Coronary artery (tissue), 2 donors: ENCODE measurements around the gene SYNE1.

Experiments used
- DNase-seq: peaks from one replicate; pipeline ENCODE4 v3.0.0-alpha.2; 2017; ENCODE audit warnings: low spot score
- H3K27ac ChIP-seq, 2 donors: fragments of 200-600 bp; sonication (generic); one replicate each; pipeline ENCODE4 v1.5.1; 2016 to 2019
- H3K4me3 ChIP-seq: fragments of 200-600 bp; sonication (generic); 2 replicates; pipeline ENCODE4 v1.5.1; 2016; ENCODE audit warnings: mild to moderate bottlenecking, moderate library complexity
- TF ChIP-seq, protein P1 (sequence below): fragments of 200-600 bp; sonication (generic); IDR thresholded peaks from one replicate; pipeline ENCODE4 v1.5.1; 2019; ENCODE audit warnings: antibody characterized with exemption

Gene SYNE1

DNA sequence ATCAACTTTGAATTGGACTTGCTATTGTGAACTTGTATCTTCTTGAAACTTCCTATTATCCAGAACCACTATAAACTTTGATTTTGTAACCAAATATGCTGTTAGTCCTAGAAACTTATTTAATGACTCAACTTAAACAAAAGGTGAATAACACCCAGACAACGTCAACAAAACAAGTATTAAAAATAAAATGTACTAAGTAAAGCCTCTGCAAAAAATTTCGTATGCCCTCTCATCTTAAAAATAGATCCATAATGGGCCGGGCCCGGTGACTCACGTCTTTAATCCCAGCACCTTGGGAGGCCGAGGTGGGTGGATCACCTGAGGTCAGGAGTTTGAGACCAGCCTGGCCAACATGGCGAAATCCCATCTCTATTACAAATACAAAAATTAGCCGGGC lies 428.0 kb downstream of the SYNE1 start:
- Histone ChIP-seq H3K27ac (no peak overlapping the region), H3K4me3 (no peak overlapping the region)
- TF ChIP-seq, protein P1, sequence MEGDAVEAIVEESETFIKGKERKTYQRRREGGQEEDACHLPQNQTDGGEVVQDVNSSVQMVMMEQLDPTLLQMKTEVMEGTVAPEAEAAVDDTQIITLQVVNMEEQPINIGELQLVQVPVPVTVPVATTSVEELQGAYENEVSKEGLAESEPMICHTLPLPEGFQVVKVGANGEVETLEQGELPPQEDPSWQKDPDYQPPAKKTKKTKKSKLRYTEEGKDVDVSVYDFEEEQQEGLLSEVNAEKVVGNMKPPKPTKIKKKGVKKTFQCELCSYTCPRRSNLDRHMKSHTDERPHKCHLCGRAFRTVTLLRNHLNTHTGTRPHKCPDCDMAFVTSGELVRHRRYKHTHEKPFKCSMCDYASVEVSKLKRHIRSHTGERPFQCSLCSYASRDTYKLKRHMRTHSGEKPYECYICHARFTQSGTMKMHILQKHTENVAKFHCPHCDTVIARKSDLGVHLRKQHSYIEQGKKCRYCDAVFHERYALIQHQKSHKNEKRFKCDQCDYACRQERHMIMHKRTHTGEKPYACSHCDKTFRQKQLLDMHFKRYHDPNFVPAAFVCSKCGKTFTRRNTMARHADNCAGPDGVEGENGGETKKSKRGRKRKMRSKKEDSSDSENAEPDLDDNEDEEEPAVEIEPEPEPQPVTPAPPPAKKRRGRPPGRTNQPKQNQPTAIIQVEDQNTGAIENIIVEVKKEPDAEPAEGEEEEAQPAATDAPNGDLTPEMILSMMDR, result no peak
- no peak for DNase-seq

DNA sequence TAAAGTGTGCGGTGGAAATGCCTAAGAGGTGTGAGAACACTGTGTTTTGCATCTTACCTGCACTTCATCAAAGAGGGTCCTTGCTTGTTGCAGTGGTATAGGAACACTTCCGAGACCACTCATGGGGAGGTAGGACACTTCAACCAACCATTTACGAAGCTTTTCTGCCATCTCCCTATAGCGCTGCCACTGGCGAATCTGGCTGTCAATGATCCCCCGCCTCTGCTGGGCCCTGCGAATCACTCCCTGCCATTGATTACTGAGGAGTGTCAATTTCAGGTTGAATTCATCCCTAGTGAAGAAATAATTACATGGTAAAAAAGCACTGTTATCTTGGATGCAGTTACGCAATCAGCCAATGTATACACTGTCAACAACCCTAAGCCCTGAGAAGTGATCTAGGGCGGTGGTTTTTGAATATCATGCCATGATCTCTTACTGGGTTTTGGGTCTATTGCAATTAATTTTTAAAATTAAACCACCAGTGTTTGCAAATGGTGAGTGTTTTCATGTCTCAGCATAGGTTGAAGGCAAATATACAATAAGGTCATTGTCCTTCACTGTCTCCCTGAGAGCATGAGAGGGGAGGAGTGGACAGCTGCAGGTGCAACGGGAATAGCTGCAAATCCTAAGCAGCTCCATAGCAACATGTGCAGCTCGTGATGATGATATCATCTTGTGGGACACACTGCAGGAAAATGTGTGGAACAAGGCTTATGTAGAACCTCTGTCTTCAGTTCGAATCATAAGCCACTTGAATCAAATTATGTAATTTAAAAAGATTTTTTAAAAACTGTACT lies 429.0 kb downstream of the SYNE1 start:
- Histone ChIP-seq H3K4me3 (no peak overlapping the region), H3K27ac (no peak overlapping the region)
- TF ChIP-seq, protein P1, result no peak
- no peak for DNase-seq

DNA sequence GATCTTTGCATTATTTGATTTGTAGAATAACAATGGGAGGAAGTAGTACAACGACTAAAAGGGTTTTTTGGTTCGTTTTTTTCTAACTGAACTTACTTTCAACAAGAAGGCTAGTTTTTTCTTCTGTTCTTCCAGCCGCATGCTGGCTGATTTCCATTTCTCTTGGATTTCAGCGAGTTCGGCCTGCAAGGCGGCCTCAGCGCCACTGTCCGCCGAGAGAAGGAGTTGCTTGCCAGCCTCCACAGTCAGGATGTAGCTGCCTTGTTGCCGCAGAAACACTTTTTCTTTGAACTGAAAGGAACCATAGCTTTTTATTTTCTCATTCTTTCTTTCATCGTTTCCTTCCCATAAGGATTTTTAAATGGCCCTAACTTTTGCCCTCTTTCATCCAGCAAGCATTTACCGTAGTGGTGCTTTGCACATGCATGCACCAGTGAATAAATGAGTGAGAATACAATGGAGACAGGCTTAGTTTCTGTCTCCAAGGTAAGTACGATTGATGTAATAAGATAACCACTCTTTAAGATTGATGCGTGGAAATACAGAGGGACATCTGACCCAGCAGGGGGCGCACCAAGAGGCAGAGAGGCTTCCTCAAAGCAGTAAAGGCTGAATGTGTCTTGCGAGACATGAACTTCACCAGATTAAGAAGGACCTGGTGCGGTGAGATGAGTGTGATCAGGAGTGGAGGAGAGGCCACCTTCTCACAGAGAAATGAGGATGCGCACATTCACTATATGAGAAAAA lies 430.9 kb downstream of the SYNE1 start:
- H3K4me3 ChIP-seq, result no peak overlapping the region
- DNase-seq, result no peak
- no peak overlapping the region for H3K27ac ChIP-seq
- TF ChIP-seq, protein P1, result no peak

DNA sequence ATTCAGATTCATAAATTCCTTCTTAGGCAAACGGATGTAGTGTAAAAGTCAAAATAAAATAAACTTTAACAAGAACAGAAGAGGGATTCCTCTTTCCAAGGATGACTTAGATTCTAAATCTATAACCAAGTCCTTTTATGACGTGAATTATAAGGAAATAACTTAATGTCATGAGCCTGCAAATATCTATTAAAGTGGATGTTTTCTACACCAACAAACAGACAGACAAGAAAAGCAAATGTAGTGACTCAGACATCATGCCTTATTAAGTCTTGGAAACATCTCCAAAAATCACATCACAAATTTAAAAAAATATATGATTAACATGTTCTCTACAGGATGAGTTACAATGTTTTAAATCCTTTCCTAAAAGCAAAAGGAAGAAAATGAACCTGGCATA lies 432.6 kb downstream of the SYNE1 start:
- TF ChIP-seq, protein P1, result no peak
- DNase-seq, result no peak
- no peak overlapping the region for H3K27ac ChIP-seq
- H3K4me3 ChIP-seq, result no peak overlapping the region

- Histone ChIP-seq H3K27ac (no peak overlapping the region), H3K4me3 (no peak overlapping the region)
- DNase-seq, result no peak
- TF ChIP-seq, protein P1, result no peak
Observed at GRCh38 chr6:152201120-152201519, 436.0 kb downstream of the SYNE1 start.

DNA sequence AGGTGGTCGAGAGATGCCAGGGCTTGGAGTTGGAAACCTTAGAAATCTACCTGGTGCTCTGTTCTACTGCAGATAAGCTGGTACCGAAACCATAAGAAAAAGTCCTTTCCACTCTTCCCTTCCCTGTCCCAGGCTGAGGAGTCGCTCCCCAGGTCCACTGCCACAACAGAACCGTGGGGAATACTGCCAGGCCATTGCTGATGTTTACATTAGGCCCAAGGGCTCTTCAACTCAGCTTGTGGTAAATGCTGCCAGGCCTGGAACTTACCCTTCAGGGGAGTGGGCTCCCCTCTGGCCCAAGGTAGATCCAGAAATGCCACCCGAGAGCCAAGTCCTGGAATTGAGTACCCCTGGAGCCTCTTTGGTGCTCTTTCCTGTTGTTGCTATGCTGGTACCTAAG lies 441.3 kb downstream of the SYNE1 start:
- TF ChIP-seq, protein P1, result no peak
- H3K4me3 ChIP-seq, result no peak overlapping the region
- no peak for DNase-seq
- no peak overlapping the region for H3K27ac ChIP-seq

DNA sequence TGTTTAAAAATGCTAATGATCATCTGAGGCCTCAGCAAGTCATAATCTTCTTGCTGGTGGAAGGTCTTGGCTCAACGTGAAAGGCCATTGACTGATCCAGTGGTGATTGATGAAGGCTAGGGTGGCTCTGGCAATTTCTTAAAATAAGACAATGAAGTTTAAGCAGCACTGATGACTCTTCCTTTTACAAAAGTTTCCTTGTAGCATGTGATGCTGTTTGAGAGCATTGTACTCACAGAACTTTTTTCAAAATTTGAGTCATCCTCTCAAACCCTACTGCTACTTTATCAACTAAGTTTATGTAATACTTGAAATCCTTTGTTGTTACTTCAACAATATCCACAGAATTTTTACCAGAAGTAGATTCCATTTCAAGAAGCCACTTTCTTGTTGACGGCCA lies 447.4 kb downstream of the SYNE1 start:
- TF ChIP-seq, protein P1, result no peak
- H3K27ac ChIP-seq, result no peak overlapping the region
- DNase-seq, result no peak
- H3K4me3 ChIP-seq, result no peak overlapping the region
